IMR-90 (cell line): ENCODE results near the gene SLC9C2. TPM values are rescaled to one million over a fixed set of nuclear protein-coding genes. Genes with fewer than 3 reads are reported as not detected.
A peak's percentile ranks its signal among the peaks of the same experiment; 100 is the strongest.

Experiments
- ATAC-seq: fragments of 200-7000 bp; cut with Tn5 transposase; 2 replicates; pipeline ENCODE4 v1.9.1; 2020; ENCODE audit warnings: low read depth, mild to moderate bottlenecking, moderate library complexity
- BruUV-seq: library from RNA; stranded (reverse); fragments of 400-500 nt; replicated peaks from 2 replicates; lab custom pipeline; 2021; lab: Mats Ljungman, UMichigan
- CTCF ChIA-PET: fragments of 300-600 bp; formaldehyde crosslinking; extraction: SDS; loops from one replicate; lab custom pipeline; 2021; ENCODE audit warnings: antibody characterized with exemption; lab: Yijun Ruan, JAX
- POLR2A ChIA-PET: fragments of 300-600 bp; sonication (Branson Sonifier 250); formaldehyde crosslinking; loops from one replicate; lab custom pipeline; 2022; ENCODE audit warnings: antibody characterized with exemption; ENCODE audit not compliant: unreplicated experiment; lab: Charles Lee
- DNase-seq: peaks from one replicate; pipeline ENCODE4 v3.0.0; 2013
- H2AFZ ChIP-seq: replicated peaks from 2 replicates; pipeline ENCODE3; 2013; ENCODE audit warnings: low read length, mild to moderate bottlenecking; ENCODE audit not compliant: poor library complexity
- H2AK5ac ChIP-seq: 2 replicates; pipeline ENCODE4 v1.6.1; 2013; ENCODE audit warnings: low read depth, low read length, inconsistent platforms
- H2AK9ac ChIP-seq: replicated peaks from 2 replicates; pipeline ENCODE3; 2013; ENCODE audit warnings: mild to moderate bottlenecking, low read depth, low read length, moderate library complexity; ENCODE audit not compliant: poor library complexity
- H2BK120ac ChIP-seq: 2 replicates; pipeline ENCODE4 v1.6.1; 2013; ENCODE audit warnings: low read depth, low read length, inconsistent platforms
- H2BK15ac ChIP-seq: 3 replicates; pipeline ENCODE4 v1.6.1; 2013; ENCODE audit warnings: low read depth, low read length, inconsistent platforms
- H2BK20ac ChIP-seq: 2 replicates; pipeline ENCODE4 v1.6.1; 2013; ENCODE audit warnings: low read depth, mild to moderate bottlenecking, inconsistent platforms, low read length, moderate library complexity
- H2BK5ac ChIP-seq: 2 replicates; pipeline ENCODE4 v1.6.1; 2013; ENCODE audit warnings: mild to moderate bottlenecking, low read depth, low read length, inconsistent platforms; ENCODE audit not compliant: poor library complexity, severe bottlenecking
- H3K14ac ChIP-seq: replicated peaks from 2 replicates; pipeline ENCODE4 v1.6.1; 2013; ENCODE audit warnings: low read depth, low read length, inconsistent platforms
- H3K18ac ChIP-seq: 2 replicates; pipeline ENCODE4 v1.6.1; 2013; ENCODE audit warnings: low read depth, low read length, control low read depth
- H3K23ac ChIP-seq: 2 replicates; pipeline ENCODE4 v1.6.1; 2013; ENCODE audit warnings: low read depth, low read length, inconsistent platforms
- H3K27ac ChIP-seq: 2 replicates; pipeline ENCODE4 v1.5.1; 2013; ENCODE audit warnings: mild to moderate bottlenecking, control low read depth, low read length; ENCODE audit not compliant: insufficient read depth
- H3K27me3 ChIP-seq: 2 replicates; pipeline ENCODE4 v1.6.1; 2013; ENCODE audit warnings: low read length; ENCODE audit not compliant: control insufficient read depth, insufficient read depth
- H3K36me3 ChIP-seq: 2 replicates; pipeline ENCODE4 v1.6.1; 2013; ENCODE audit warnings: low read length, mixed read lengths; ENCODE audit not compliant: control insufficient read depth, insufficient read depth
- H3K4ac ChIP-seq: 2 replicates; pipeline ENCODE4 v1.6.1; 2013; ENCODE audit warnings: low read depth, low read length, inconsistent platforms
- H3K4me1 ChIP-seq: 2 replicates; pipeline ENCODE4 v1.6.1; 2013; ENCODE audit warnings: low read length, mixed read lengths; ENCODE audit not compliant: control insufficient read depth, insufficient read depth
- H3K4me2 ChIP-seq: 2 replicates; pipeline ENCODE4 v1.6.1; 2013; ENCODE audit warnings: low read depth, mild to moderate bottlenecking, control low read depth, low read length, moderate library complexity
- H3K4me3 ChIP-seq: 2 replicates; pipeline ENCODE4 v1.5.1; 2013; ENCODE audit warnings: low read depth, mild to moderate bottlenecking, control low read depth, low read length, moderate library complexity; ENCODE audit not compliant: insufficient read depth
- H3K56ac ChIP-seq: 2 replicates; pipeline ENCODE4 v1.6.1; 2013; ENCODE audit warnings: low read length, inconsistent platforms; ENCODE audit not compliant: insufficient read depth; ENCODE audit errors: extremely low read depth
- H3K79me1 ChIP-seq, 2 experiments: 2 replicates each; pipeline ENCODE4 v1.6.1; 2013; ENCODE audit warnings: low read length in 2 of 2, inconsistent platforms in 1 of 2, low read depth in 1 of 2
- H3K9ac ChIP-seq: 2 replicates; pipeline ENCODE4 v1.6.1; 2013; ENCODE audit warnings: low read depth, low read length, control low read depth
- H3K9me1 ChIP-seq: 2 replicates; pipeline ENCODE4 v1.6.1; 2013; ENCODE audit warnings: low read length, inconsistent platforms; ENCODE audit not compliant: insufficient read depth
- H3K9me3 ChIP-seq: 2 replicates; pipeline ENCODE4 v1.6.1; 2013; ENCODE audit warnings: low read length; ENCODE audit not compliant: control insufficient read depth, insufficient read depth
- H4K20me1 ChIP-seq: 2 replicates; pipeline ENCODE4 v1.6.1; 2013; ENCODE audit warnings: low read length, inconsistent platforms; ENCODE audit not compliant: insufficient read depth
- H4K5ac ChIP-seq: 2 replicates; pipeline ENCODE4 v1.6.1; 2013; ENCODE audit warnings: mild to moderate bottlenecking, low read depth, low read length, control low read depth
- H4K8ac ChIP-seq, 2 experiments: 2 replicates each; pipeline ENCODE4 v1.6.1; 2013; ENCODE audit warnings: low read depth in 2 of 2, low read length in 2 of 2, control low read depth in 1 of 2, inconsistent platforms in 1 of 2
- H4K91ac ChIP-seq: 2 replicates; pipeline ENCODE4 v1.6.1; 2013; ENCODE audit warnings: low read depth, low read length, inconsistent platforms; ENCODE audit not compliant: insufficient read depth
- CEBPB ChIP-seq: IDR thresholded peaks from 2 replicates; pipeline ENCODE4 v1.6.1; 2012; ENCODE audit warnings: low read depth, low read length, improper control_type of control experiment
- NFE2L2 ChIP-seq: fragments of 150-350 bp; IDR thresholded peaks from 2 replicates; pipeline ENCODE4 v1.6.1; 2016; ENCODE audit warnings: low read depth, mild to moderate bottlenecking, low read length
- SMC3 ChIP-seq: fragments of 150-350 bp; IDR thresholded peaks from 2 replicates; pipeline ENCODE4 v1.6.1; 2016; ENCODE audit warnings: low read depth, mild to moderate bottlenecking, antibody characterized with exemption, low read length, moderate library complexity
- WGBS, 2 experiments: methylation state at CpG; one replicate each; pipeline versions ENCODE4 v1.1.5 to v1.1.7; 2013; ENCODE audit warnings: missing lambda C conversion rate in 2 of 2; ENCODE audit not compliant: insufficient read length in 1 of 2; ENCODE audit errors: extremely low coverage in 2 of 2; 5-methylcytosine and 5-hydroxymethylcytosine counted together
- dilution Hi-C: fragments of 300-500 bp; cut with HindIII; formaldehyde crosslinking; loops from one replicate; pipeline ENCODE4 v1.14.3; 2018; ENCODE audit warnings: low sequenced_read_pairs; ENCODE audit not compliant: unreplicated experiment
- in situ Hi-C: fragments of 300-500 bp; cut with MboI; formaldehyde crosslinking; loops from 3 replicates; pipeline ENCODE4 v1.14.3; 2019; ENCODE audit warnings: low sequenced_read_pairs, inconsistent platforms, mixed read lengths
- intact Hi-C: fragments of 100-400 bp; cut with micrococcal nuclease; formaldehyde crosslinking; loops from 2 replicates; pipeline ENCODE4 v1.10.0; 2022
- polyA plus RNA-seq, 3 experiments: library from polyadenylated mRNA; depleted of rRNA; stranded (reverse); fragments of >200 nt; gene quantifications; 2 replicates each; pipeline ENCODE4 v1.2.3, GENCODE V29; 2012; ENCODE audit warnings: low replicate concordance in 1 of 3
- total RNA-seq: library from RNA; depleted of rRNA; stranded (reverse); fragments of >200 nt; gene quantifications from 2 replicates; pipeline ENCODE4 v1.2.3, GENCODE V29; 2012; rRNA removed
- TF ChIP-seq, protein P1 (sequence below): fragments of 150-350 bp; IDR thresholded peaks from 2 replicates; pipeline ENCODE4 v1.6.1; 2017; ENCODE audit warnings: mild to moderate bottlenecking, antibody characterized with exemption, low read length, low read depth

SLC9C2 gene
- total and polyA plus RNA-seq, 2 of the 4 experiments (the other 2 are of a cell fraction) = not detected

DNA sequence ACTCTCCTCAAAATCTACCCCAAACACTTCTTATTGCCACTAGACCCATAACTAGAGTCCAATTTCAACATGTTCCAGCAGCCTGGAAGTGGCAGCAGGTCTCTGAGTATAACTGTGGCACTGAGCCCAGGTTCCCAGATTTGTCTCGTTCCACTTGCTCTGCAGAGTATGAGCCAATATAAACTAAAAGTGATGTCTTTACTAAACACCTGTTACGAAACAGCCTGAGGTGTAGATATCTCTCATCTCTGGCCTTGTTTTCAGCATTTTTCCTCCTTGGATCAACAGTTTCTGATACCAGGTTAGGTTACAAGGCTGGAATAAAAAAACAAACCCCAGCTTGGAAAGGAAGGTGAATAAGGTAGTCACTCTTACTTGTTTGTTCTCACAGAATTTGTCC, 150.9 kb downstream of the SLC9C2 start:
- Histone ChIP-seq H4K20me1 (no peaks in the 10 kb centered on the region), H2BK15ac (no peak overlapping the region), H4K91ac (no peak overlapping the region), H2AK9ac (no peak overlapping the region), H3K56ac (no peak overlapping the region), H3K4me3 (no peak overlapping the region), H3K27ac (no peak overlapping the region), H4K8ac (no peak overlapping the region), H2BK120ac (no peak overlapping the region), H3K36me3 (no peaks in the 10 kb centered on the region), H3K9me3 (no peaks in the 10 kb centered on the region), H3K79me1 (peaks cover 2 to 22% of the 10 kb centered on the region in 2 experiments; a peak in 2 of 4 replicates), H2AFZ (no peak overlapping the region), H3K14ac (no peak overlapping the region), H2AK5ac (no peak overlapping the region), H3K9me1 (peaks cover 4% of the 10 kb centered on the region), H3K4me1 (peaks cover 12% of the 10 kb centered on the region), H4K5ac (no peak overlapping the region), H3K18ac (no peak overlapping the region), H3K23ac (no peak overlapping the region), H2BK20ac (no peak overlapping the region), H3K27me3 (no peaks in the 10 kb centered on the region), H3K4me2 (no peak overlapping the region), H3K9ac (no peak overlapping the region), H2BK5ac (no peak overlapping the region), H3K4ac (no peak overlapping the region)
- DNase-seq = peak; percentile 56
- BruUV-seq = no TSS peak
- ChIA-PET POLR2A (no interaction called here), CTCF (interaction anchor here (1.1 kb wide), 1 partner anchor 22 kb away, joined by 3 read pairs; no protein-coding TSS in a partner anchor)
- no CpG with 5 or more reads among the region's 2 CpGs for WGBS, 2 experiments
- in situ Hi-C loops = no loop called here
- dilution Hi-C loops = no loop called here
- intact Hi-C loops = no loop called here
- ATAC-seq = peak; percentile 36; the same call in 1 of the 2 replicates
- TF ChIP-seq NFE2L2 = no peak
- no peak for TF ChIP-seq SMC3
- TF ChIP-seq, protein P1, sequence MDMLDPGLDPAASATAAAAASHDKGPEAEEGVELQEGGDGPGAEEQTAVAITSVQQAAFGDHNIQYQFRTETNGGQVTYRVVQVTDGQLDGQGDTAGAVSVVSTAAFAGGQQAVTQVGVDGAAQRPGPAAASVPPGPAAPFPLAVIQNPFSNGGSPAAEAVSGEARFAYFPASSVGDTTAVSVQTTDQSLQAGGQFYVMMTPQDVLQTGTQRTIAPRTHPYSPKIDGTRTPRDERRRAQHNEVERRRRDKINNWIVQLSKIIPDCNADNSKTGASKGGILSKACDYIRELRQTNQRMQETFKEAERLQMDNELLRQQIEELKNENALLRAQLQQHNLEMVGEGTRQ = no peak
- peak; percentile 36; the same call in 1 of the 2 replicates for TF ChIP-seq CEBPB

Other genes with a start within 250 kb of the SLC9C2 start
- 293 and 373 TPM in 2 replicates for gene PRDX6, start 125.7 kb downstream of the SLC9C2 start, total RNA-seq
- 348 and 426 TPM in 2 replicates for gene PRDX6, start 125.7 kb downstream of the SLC9C2 start, polyA plus RNA-seq (2012; rRNA removed)
- not detected in 2 replicates for gene TEX50, start 32.3 kb upstream of the SLC9C2 start, total RNA-seq
- not detected in 2 replicates for gene TEX50, start 32.3 kb upstream of the SLC9C2 start, polyA plus RNA-seq (2012; rRNA removed)
- gene ANKRD45, start 66.8 kb upstream of the SLC9C2 start, total RNA-seq = under 0.01 TPM in 1 of 2 replicates, not detected in the other
- gene ANKRD45, start 66.8 kb upstream of the SLC9C2 start, polyA plus RNA-seq (2012; rRNA removed) = not detected in 2 replicates
- gene KLHL20, start 111.9 kb upstream of the SLC9C2 start, total RNA-seq = 23.3 and 25.8 TPM in 2 replicates
- gene KLHL20, start 111.9 kb upstream of the SLC9C2 start, polyA plus RNA-seq (2012; rRNA removed) = 11.0 and 13.5 TPM in 2 replicates
- 18.8 and 22.8 TPM in 2 replicates for gene DARS2, start 221.6 kb upstream of the SLC9C2 start, total RNA-seq
- 13.1 and 14.8 TPM in 2 replicates for gene DARS2, start 221.6 kb upstream of the SLC9C2 start, polyA plus RNA-seq (2012; rRNA removed)
- 21.1 and 21.9 TPM in 2 replicates for gene CENPL, start 221.8 kb upstream of the SLC9C2 start, total RNA-seq
- gene CENPL, start 221.8 kb upstream of the SLC9C2 start, polyA plus RNA-seq (2012; rRNA removed) = 4.8 and 6.3 TPM in 2 replicates